H9 (cell line): ENCODE results near the gene TTC9B. TPM values are rescaled to one million over a fixed set of nuclear protein-coding genes. Genes with fewer than 3 reads are reported as not detected.

ENCODE experiments used
- DNase-seq: peaks from one replicate; pipeline ENCODE4 v3.0.0-alpha.2; 2017
- H2AFZ ChIP-seq: one replicate; pipeline ENCODE4 v1.6.1; 2013; ENCODE audit warnings: mild to moderate bottlenecking, low read length, control low read depth, moderate library complexity
- H2AK5ac ChIP-seq: 2 replicates; pipeline ENCODE4 v1.6.1; 2013; ENCODE audit warnings: low read length, control low read depth, mixed read lengths; ENCODE audit not compliant: insufficient read length
- H2BK120ac ChIP-seq: one replicate; pipeline ENCODE4 v1.6.1; 2013; ENCODE audit warnings: low read depth, mild to moderate bottlenecking, low read length, control low read depth, inconsistent platforms; ENCODE audit not compliant: poor library complexity, severe bottlenecking
- H2BK12ac ChIP-seq: 2 replicates; pipeline ENCODE4 v1.6.1; 2013; ENCODE audit warnings: low read length, control low read depth, mixed read lengths, low read depth; ENCODE audit not compliant: insufficient read length
- H2BK15ac ChIP-seq: 2 replicates; pipeline ENCODE4 v1.6.1; 2013; ENCODE audit warnings: low read depth, low read length, control low read depth
- H2BK20ac ChIP-seq: one replicate; pipeline ENCODE4 v1.6.1; 2013; ENCODE audit warnings: low read depth, mild to moderate bottlenecking, low read length, control low read depth, inconsistent platforms; ENCODE audit not compliant: poor library complexity, severe bottlenecking
- H2BK5ac ChIP-seq: 2 replicates; pipeline ENCODE4 v1.6.1; 2013; ENCODE audit warnings: low read length, control low read depth, mixed read lengths; ENCODE audit not compliant: insufficient read length
- H3K14ac ChIP-seq: 2 replicates; pipeline ENCODE4 v1.6.1; 2013; ENCODE audit warnings: low read length, control low read depth; ENCODE audit not compliant: insufficient read depth
- H3K18ac ChIP-seq: 2 replicates; pipeline ENCODE4 v1.6.1; 2013; ENCODE audit warnings: low read depth, mild to moderate bottlenecking, mixed read lengths, low read length, control low read depth; ENCODE audit not compliant: insufficient read length
- H3K23ac ChIP-seq: 2 replicates; pipeline ENCODE4 v1.6.1; 2013; ENCODE audit warnings: low read length, control low read depth, mixed read lengths, low read depth; ENCODE audit not compliant: insufficient read length
- H3K23me2 ChIP-seq: 2 replicates; pipeline ENCODE4 v1.6.1; 2013; ENCODE audit warnings: low read depth, mild to moderate bottlenecking, mixed read lengths, low read length, control low read depth; ENCODE audit not compliant: insufficient read length, poor library complexity, severe bottlenecking
- H3K27ac ChIP-seq: 2 replicates; pipeline ENCODE4 v1.5.1; 2013; ENCODE audit warnings: low read length, control low read depth, mixed read lengths, low read depth; ENCODE audit not compliant: insufficient read length
- H3K27me3 ChIP-seq: 2 replicates; pipeline ENCODE4 v1.6.1; 2013; ENCODE audit warnings: low read length, control low read depth, inconsistent platforms; ENCODE audit not compliant: insufficient read depth
- H3K4ac ChIP-seq: 2 replicates; pipeline ENCODE4 v1.6.1; 2013; ENCODE audit warnings: low read depth, mild to moderate bottlenecking, control low read depth, inconsistent platforms, low read length, moderate library complexity
- H3K4me1 ChIP-seq: 2 replicates; pipeline ENCODE4 v1.6.1; 2013; ENCODE audit warnings: low read length, control low read depth, inconsistent platforms; ENCODE audit not compliant: insufficient read depth
- H3K4me2 ChIP-seq: 2 replicates; pipeline ENCODE4 v1.6.1; 2013; ENCODE audit warnings: low read length, control low read depth, mixed read lengths; ENCODE audit not compliant: insufficient read length, insufficient read depth
- H3K56ac ChIP-seq: 2 replicates; pipeline ENCODE4 v1.6.1; 2013; ENCODE audit warnings: low read depth, mild to moderate bottlenecking, mixed read lengths, low read length, control low read depth; ENCODE audit not compliant: insufficient read length
- H3K79me1 ChIP-seq: 2 replicates; pipeline ENCODE4 v1.6.1; 2013; ENCODE audit warnings: low read depth, mild to moderate bottlenecking, moderate library complexity, low read length, control low read depth, inconsistent platforms; ENCODE audit not compliant: insufficient read depth, poor library complexity, severe bottlenecking
- H3K79me2 ChIP-seq: 2 replicates; pipeline ENCODE4 v1.6.1; 2013; ENCODE audit warnings: low read length, control low read depth, inconsistent platforms; ENCODE audit not compliant: insufficient read depth
- H3K9ac ChIP-seq: 2 replicates; pipeline ENCODE4 v1.6.1; 2013; ENCODE audit warnings: low read length, control low read depth, mixed read lengths; ENCODE audit not compliant: insufficient read length; ENCODE audit errors: extremely low read depth
- H3K9me3 ChIP-seq: one replicate; pipeline ENCODE4 v1.6.1; 2013; ENCODE audit warnings: low read depth, low read length, inconsistent platforms; ENCODE audit not compliant: control insufficient read depth
- H3T11ph ChIP-seq: one replicate; pipeline ENCODE4 v1.6.1; 2013; ENCODE audit warnings: mild to moderate bottlenecking, low read length, control low read depth, inconsistent platforms
- H4K20me1 ChIP-seq: one replicate; pipeline ENCODE4 v1.6.1; 2013; ENCODE audit not compliant: control insufficient read depth, insufficient read length, insufficient read depth
- H4K5ac ChIP-seq: 2 replicates; pipeline ENCODE4 v1.6.1; 2013; ENCODE audit warnings: low read depth, mild to moderate bottlenecking, mixed read lengths, low read length, control low read depth; ENCODE audit not compliant: insufficient read length
- H4K8ac ChIP-seq: replicated peaks from 2 replicates; pipeline ENCODE4 v1.6.1; 2013; ENCODE audit warnings: low read length, control low read depth, mixed read lengths, low read depth; ENCODE audit not compliant: insufficient read length
- H4K91ac ChIP-seq: 2 replicates; pipeline ENCODE4 v1.6.1; 2013; ENCODE audit warnings: low read depth, mild to moderate bottlenecking, moderate library complexity, mixed read lengths, low read length, control low read depth; ENCODE audit not compliant: insufficient read length
- H3K27ac Mint-ChIP-seq, 3 experiments: 2 replicates in 2 of 3; 3 replicates in 1 of 3; pipeline ENCODE4 v1.8.0; 2020 to 2021; ENCODE audit warnings: mixed read lengths in 3 of 3, mild to moderate bottlenecking in 1 of 3, moderate library complexity in 1 of 3
- H3K27me3 Mint-ChIP-seq: 2 replicates; pipeline ENCODE4 v1.8.0; 2021; ENCODE audit warnings: low read depth, mild to moderate bottlenecking, moderate library complexity, mixed read lengths
- H3K36me3 Mint-ChIP-seq, 3 experiments: 2 replicates in 2 of 3; 3 replicates in 1 of 3; pipeline ENCODE4 v1.8.0; 2020 to 2021; ENCODE audit warnings: low read depth in 3 of 3, mixed read lengths in 3 of 3; ENCODE audit not compliant: insufficient read depth in 1 of 3
- H3K4me1 Mint-ChIP-seq, 2 experiments: 2 replicates each; pipeline ENCODE4 v1.8.0; 2020; ENCODE audit warnings: mixed read lengths in 2 of 2
- H3K4me3 Mint-ChIP-seq, 2 experiments: 2 replicates in 1 of 2; 3 replicates in 1 of 2; pipeline ENCODE4 v1.8.0; 2020 to 2021; ENCODE audit warnings: mild to moderate bottlenecking in 2 of 2, mixed read lengths in 2 of 2, moderate library complexity in 1 of 2
- H3K9me3 Mint-ChIP-seq, 2 experiments: 2 replicates in 1 of 2; 3 replicates in 1 of 2; pipeline ENCODE4 v1.8.0; 2020; ENCODE audit warnings: mild to moderate bottlenecking in 2 of 2, mixed read lengths in 2 of 2, moderate library complexity in 1 of 2
- WGBS: extraction: QIAGEN DNeasy Blood & Tissue Kit; methylation state at CpG from one replicate; pipeline ENCODE4 v1.1.7; 2013; ENCODE audit warnings: missing lambda C conversion rate, low lambda C conversion rate, mixed read lengths; ENCODE audit not compliant: insufficient read length; ENCODE audit errors: extremely low coverage; 5-methylcytosine and 5-hydroxymethylcytosine counted together
- total RNA-seq: library from RNA; stranded (reverse); gene quantifications from 2 replicates; pipeline ENCODE4 v1.2.1, GENCODE V29; 2021
- TF ChIP-seq, protein P1 (sequence below): fragments of 200-600 bp; sonication (generic); conservative IDR thresholded peaks from 3 replicates; pipeline ENCODE4 v1.8.0; 2021; ENCODE audit warnings: antibody characterized with exemption, mild to moderate bottlenecking

Gene TTC9B
- total RNA-seq, 1 experiment from 2014 or later = 0.15 TPM

DNA sequence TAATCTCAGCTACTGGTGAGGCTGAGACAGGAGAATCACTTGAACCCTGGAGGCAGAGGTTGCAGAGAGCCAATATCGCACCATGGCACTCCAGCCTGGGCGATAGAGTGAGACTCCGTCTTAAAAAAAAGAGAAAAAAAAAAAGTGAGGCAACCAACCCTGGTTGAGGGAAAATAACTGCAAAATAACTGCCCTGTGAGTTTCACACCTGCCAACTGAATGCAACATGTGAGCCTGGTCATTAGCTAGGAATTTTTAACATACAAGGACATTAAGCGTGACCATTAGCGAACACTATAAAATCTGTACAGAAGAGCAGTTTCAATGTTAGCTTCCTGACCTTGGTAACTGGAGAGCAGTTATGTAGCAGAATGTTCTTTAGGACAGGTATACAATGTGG is 10.7 kb upstream of the TTC9B start:
- Mint-ChIP-seq H3K27ac (no peak overlapping the region), H3K36me3 (no peaks in the 10 kb centered on the region), H3K9me3 (no peaks in the 10 kb centered on the region), H3K4me1 (peaks cover 19% of the 10 kb centered on the region in 2 experiments), H3K4me3 (no peak overlapping the region), H3K27me3 (peaks cover 11% of the 10 kb centered on the region)
- TF ChIP-seq, protein P1, sequence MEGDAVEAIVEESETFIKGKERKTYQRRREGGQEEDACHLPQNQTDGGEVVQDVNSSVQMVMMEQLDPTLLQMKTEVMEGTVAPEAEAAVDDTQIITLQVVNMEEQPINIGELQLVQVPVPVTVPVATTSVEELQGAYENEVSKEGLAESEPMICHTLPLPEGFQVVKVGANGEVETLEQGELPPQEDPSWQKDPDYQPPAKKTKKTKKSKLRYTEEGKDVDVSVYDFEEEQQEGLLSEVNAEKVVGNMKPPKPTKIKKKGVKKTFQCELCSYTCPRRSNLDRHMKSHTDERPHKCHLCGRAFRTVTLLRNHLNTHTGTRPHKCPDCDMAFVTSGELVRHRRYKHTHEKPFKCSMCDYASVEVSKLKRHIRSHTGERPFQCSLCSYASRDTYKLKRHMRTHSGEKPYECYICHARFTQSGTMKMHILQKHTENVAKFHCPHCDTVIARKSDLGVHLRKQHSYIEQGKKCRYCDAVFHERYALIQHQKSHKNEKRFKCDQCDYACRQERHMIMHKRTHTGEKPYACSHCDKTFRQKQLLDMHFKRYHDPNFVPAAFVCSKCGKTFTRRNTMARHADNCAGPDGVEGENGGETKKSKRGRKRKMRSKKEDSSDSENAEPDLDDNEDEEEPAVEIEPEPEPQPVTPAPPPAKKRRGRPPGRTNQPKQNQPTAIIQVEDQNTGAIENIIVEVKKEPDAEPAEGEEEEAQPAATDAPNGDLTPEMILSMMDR = no peak
- H4K20me1 ChIP-seq = no peaks in the 10 kb centered on the region
- no peak overlapping the region for H4K8ac ChIP-seq
- H3K18ac ChIP-seq = no peak overlapping the region
- H3K4ac ChIP-seq = no peak overlapping the region
- no peaks in the 10 kb centered on the region for H3K79me2 ChIP-seq
- no peak overlapping the region for H2AK5ac ChIP-seq
- no peaks in the 10 kb centered on the region for H3K27me3 ChIP-seq
- no peak overlapping the region for H3K27ac ChIP-seq
- no peak overlapping the region for H3K4me2 ChIP-seq
- H2AFZ ChIP-seq = no peak overlapping the region
- no peak overlapping the region for H3K9ac ChIP-seq
- no peak overlapping the region for H4K5ac ChIP-seq
- WGBS = no CpG with 5 or more reads among the region's 5 CpGs
- no peaks in the 10 kb centered on the region for H3K9me3 ChIP-seq
- H4K91ac ChIP-seq = no peak overlapping the region
- H3K23me2 ChIP-seq = peaks cover 3% of the 10 kb centered on the region
- no peaks in the 10 kb centered on the region for H3K79me1 ChIP-seq
- H2BK120ac ChIP-seq = no peak overlapping the region
- H2BK5ac ChIP-seq = no peak overlapping the region
- no peak overlapping the region for H3K14ac ChIP-seq
- no peak overlapping the region for H2BK20ac ChIP-seq
- H3K4me1 ChIP-seq = peaks cover 2% of the 10 kb centered on the region; the same call in 1 of the 2 replicates
- no peak for DNase-seq
- H2BK15ac ChIP-seq = no peak overlapping the region
- H3K23ac ChIP-seq = no peak overlapping the region
- H2BK12ac ChIP-seq = no peak overlapping the region
- H3K56ac ChIP-seq = no peak overlapping the region
- H3T11ph ChIP-seq = no peak overlapping the region
